Hepatocyte (in vitro differentiated cells): ENCODE data around the gene FAM170B. TPM values are rescaled to one million over a fixed set of nuclear protein-coding genes. Genes with fewer than 3 reads are reported as not detected.

Experiments used
- DNase-seq: peaks from one replicate; pipeline ENCODE4 v3.0.0-alpha.2; 2016; ENCODE audit warnings: low spot score
- H2AFZ ChIP-seq: fragments of 200-600 bp; sonication (generic); 2 replicates; pipeline ENCODE4 v1.6.0; 2016; ENCODE audit warnings: antibody characterized with exemption, mild to moderate bottlenecking
- H3K27ac ChIP-seq: fragments of 200-600 bp; sonication (generic); 2 replicates; pipeline ENCODE4 v1.5.1; 2016; ENCODE audit warnings: mild to moderate bottlenecking
- H3K27me3 ChIP-seq: fragments of 200-600 bp; sonication (generic); 2 replicates; pipeline ENCODE4 v1.6.1; 2016
- H3K36me3 ChIP-seq: fragments of 200-600 bp; sonication (generic); replicated peaks from 2 replicates; pipeline ENCODE4 v1.5.1; 2016; ENCODE audit warnings: low read depth; ENCODE audit not compliant: insufficient read depth
- H3K4me1 ChIP-seq: fragments of 200-600 bp; sonication (generic); 2 replicates; pipeline ENCODE4 v1.5.1; 2016; ENCODE audit warnings: mild to moderate bottlenecking, moderate library complexity; ENCODE audit not compliant: insufficient read depth
- H3K4me2 ChIP-seq: fragments of 200-600 bp; sonication (generic); 2 replicates; pipeline ENCODE4 v1.6.0; 2016
- H3K4me3 ChIP-seq: fragments of 200-600 bp; sonication (generic); 2 replicates; pipeline ENCODE4 v1.5.1; 2016; ENCODE audit warnings: mild to moderate bottlenecking
- H3K79me2 ChIP-seq: fragments of 200-600 bp; sonication (generic); 2 replicates; pipeline ENCODE4 v1.6.0; 2017; ENCODE audit warnings: mild to moderate bottlenecking
- H3K9me2 ChIP-seq: fragments of 200-600 bp; sonication (generic); replicated peaks from 2 replicates; pipeline ENCODE4 v1.6.0; 2017; ENCODE audit warnings: mild to moderate bottlenecking; ENCODE audit not compliant: insufficient read depth
- H3K9me3 ChIP-seq: fragments of 200-600 bp; sonication (generic); 2 replicates; pipeline ENCODE4 v1.5.1; 2016; ENCODE audit warnings: low read depth, mild to moderate bottlenecking
- H4K20me1 ChIP-seq: fragments of 200-600 bp; sonication (generic); 2 replicates; pipeline ENCODE4 v1.6.0; 2016; ENCODE audit warnings: mild to moderate bottlenecking; ENCODE audit not compliant: insufficient read depth, poor library complexity, severe bottlenecking
- EZH2 ChIP-seq: fragments of 200-600 bp; sonication (generic); IDR thresholded peaks from 2 replicates; pipeline ENCODE4 v1.6.1; 2016; ENCODE audit warnings: antibody characterized with exemption, mild to moderate bottlenecking, borderline replicate concordance
- EZH2phosphoT487 ChIP-seq: fragments of 200-600 bp; sonication (generic); IDR thresholded peaks from one replicate; pipeline ENCODE4 v1.6.1; 2018; ENCODE audit warnings: antibody characterized with exemption, mild to moderate bottlenecking, low read depth, moderate library complexity; ENCODE audit not compliant: unreplicated experiment, severe bottlenecking
- WGBS: methylation state at CpG from one replicate; pipeline ENCODE4 v1.1.6; 2016; ENCODE audit warnings: low lambda C conversion rate; ENCODE audit errors: missing lambda C conversion rate; 5-methylcytosine and 5-hydroxymethylcytosine counted together
- polyA plus RNA-seq: library from polyadenylated mRNA; unstranded; fragments of >200 nt; fragmentation: Nextera tagmentation; extraction: Ambion mirVana; gene quantifications from 2 replicates; pipeline ENCODE4 v1.2.1, GENCODE V29; 2016
- total RNA-seq: library from RNA; depleted of rRNA; stranded (reverse); fragments of >200 nt; gene quantifications from 2 replicates; pipeline ENCODE4 v1.2.3, GENCODE V29; 2014
- TF ChIP-seq, protein P1 (sequence below): fragments of 200-600 bp; sonication (generic); IDR thresholded peaks from 2 replicates; pipeline ENCODE4 v1.5.1; 2016; ENCODE audit warnings: antibody characterized with exemption, mild to moderate bottlenecking; ENCODE audit not compliant: poor library complexity

The FAM170B gene
- total and polyA plus RNA-seq, 2 experiments from 2014 or later = not detected

DNA sequence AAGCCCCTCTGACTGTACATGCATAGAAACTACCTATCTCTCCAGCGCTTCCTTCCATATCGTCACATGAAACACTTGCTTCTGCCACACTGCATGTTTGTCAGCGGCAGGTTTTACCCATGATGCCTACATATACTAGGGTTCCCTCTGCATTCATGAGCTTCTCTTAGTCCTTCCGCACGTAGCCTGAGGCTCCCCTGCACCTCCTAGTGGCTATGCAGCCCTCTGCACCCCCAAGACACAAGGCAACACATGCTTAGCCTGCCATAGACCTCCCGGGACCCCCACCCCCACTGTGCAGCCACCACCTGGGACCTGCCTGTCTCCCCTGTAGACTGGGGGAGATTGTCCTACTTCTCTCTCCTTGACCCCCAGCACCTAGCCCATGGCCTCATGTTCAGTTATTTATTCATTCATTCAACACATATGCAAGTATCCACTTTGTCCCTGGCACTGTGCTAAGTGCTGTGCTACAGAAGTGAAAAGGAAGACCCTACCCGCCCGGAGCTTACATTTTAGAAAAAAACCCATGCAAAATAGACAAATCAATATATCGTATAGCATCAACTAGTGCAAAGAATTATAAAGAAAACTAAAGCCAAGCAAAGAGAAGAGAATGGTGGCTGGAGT, 30.9 kb upstream of the FAM170B start:
- 52% methylated on average over 9 of the region's 9 CpGs for WGBS
- Histone ChIP-seq H4K20me1 (no peaks in the 10 kb centered on the region), H3K4me2 (no peak overlapping the region), H3K4me1 (no peaks in the 10 kb centered on the region), H2AFZ (no peak overlapping the region), H3K36me3 (no peaks in the 10 kb centered on the region), H3K27ac (no peak overlapping the region), H3K79me2 (no peaks in the 10 kb centered on the region), H3K4me3 (no peak overlapping the region), H3K27me3 (peaks cover 3% of the 10 kb centered on the region), H3K9me3 (no peaks in the 10 kb centered on the region), H3K9me2 (no peaks in the 10 kb centered on the region)
- TF ChIP-seq EZH2 = no peak
- no peak for TF ChIP-seq EZH2phosphoT487
- TF ChIP-seq, protein P1, sequence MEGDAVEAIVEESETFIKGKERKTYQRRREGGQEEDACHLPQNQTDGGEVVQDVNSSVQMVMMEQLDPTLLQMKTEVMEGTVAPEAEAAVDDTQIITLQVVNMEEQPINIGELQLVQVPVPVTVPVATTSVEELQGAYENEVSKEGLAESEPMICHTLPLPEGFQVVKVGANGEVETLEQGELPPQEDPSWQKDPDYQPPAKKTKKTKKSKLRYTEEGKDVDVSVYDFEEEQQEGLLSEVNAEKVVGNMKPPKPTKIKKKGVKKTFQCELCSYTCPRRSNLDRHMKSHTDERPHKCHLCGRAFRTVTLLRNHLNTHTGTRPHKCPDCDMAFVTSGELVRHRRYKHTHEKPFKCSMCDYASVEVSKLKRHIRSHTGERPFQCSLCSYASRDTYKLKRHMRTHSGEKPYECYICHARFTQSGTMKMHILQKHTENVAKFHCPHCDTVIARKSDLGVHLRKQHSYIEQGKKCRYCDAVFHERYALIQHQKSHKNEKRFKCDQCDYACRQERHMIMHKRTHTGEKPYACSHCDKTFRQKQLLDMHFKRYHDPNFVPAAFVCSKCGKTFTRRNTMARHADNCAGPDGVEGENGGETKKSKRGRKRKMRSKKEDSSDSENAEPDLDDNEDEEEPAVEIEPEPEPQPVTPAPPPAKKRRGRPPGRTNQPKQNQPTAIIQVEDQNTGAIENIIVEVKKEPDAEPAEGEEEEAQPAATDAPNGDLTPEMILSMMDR = peak; percentile 64
- DNase-seq = peak; percentile 74

DNA sequence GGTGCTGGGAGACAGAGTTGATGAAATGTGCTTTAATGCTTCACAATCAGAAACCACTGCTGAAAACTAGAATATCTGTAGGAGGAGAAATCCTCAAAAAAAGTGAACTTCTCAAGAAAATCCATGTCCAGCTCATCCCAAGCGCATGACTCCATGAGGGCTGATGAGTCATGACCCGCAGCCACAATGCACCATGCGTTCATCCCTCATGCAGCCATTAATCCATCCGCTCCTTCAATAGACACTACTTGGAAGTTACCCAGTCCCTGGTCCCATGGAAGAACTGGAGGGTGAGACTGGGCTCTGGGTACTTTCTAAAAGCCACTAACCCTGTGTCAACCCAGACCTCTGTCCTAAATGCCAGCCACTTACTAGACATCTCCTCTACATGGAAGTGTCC, 29.9 kb upstream of the FAM170B start:
- Histone ChIP-seq H3K4me2 (no peak overlapping the region), H3K36me3 (no peaks in the 10 kb centered on the region), H3K4me1 (no peaks in the 10 kb centered on the region), H2AFZ (no peak overlapping the region), H3K4me3 (no peak overlapping the region), H3K9me2 (no peaks in the 10 kb centered on the region), H3K27me3 (peaks cover 4% of the 10 kb centered on the region), H3K9me3 (no peaks in the 10 kb centered on the region), H4K20me1 (no peaks in the 10 kb centered on the region), H3K79me2 (no peaks in the 10 kb centered on the region), H3K27ac (no peak overlapping the region)
- DNase-seq = no peak
- TF ChIP-seq, protein P1 = no peak
- TF ChIP-seq EZH2phosphoT487 = no peak
- TF ChIP-seq EZH2 = no peak
- 93% methylated on average over 4 of the region's 4 CpGs for WGBS

DNA sequence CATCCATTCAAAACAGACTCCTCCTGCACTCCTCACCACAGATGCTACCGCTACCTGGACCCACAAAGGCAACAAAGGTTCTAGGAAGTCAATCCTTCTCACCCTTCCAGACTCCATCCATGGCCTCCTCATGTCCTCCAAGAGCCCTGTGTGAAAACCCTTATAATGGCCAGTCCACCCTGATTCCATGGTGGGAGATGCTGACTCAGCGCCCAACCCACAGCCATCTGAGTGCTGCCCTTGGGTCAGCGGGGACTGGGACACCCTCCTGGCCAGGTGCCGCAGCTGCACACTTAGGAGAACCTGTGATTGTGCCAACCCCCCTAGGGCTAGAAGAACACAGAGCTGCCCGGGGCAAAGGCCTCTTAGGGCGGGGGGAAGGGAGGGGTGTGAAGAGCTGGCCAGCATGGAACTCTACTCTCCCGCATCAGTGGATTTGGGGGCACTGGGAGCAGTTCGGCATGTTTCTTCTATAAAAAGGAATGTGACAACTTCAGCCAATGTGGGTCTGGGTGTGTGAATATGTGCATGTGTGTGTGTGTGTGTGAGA, 29.0 kb upstream of the FAM170B start:
- Histone ChIP-seq H3K4me2 (no peak overlapping the region), H3K4me3 (no peak overlapping the region), H3K27ac (no peak overlapping the region), H3K9me2 (no peaks in the 10 kb centered on the region), H3K9me3 (no peaks in the 10 kb centered on the region), H3K4me1 (no peaks in the 10 kb centered on the region), H3K79me2 (no peaks in the 10 kb centered on the region), H4K20me1 (no peaks in the 10 kb centered on the region), H3K27me3 (peaks cover 6% of the 10 kb centered on the region), H2AFZ (no peak overlapping the region), H3K36me3 (no peaks in the 10 kb centered on the region)
- TF ChIP-seq EZH2 (no peak), EZH2phosphoT487 (no peak)
- TF ChIP-seq, protein P1 = no peak
- no peak for DNase-seq
- 81% methylated on average over 8 of the region's 8 CpGs for WGBS
